IPS DF 4.7 (cell line): ENCODE measurements around the gene MN1.

ENCODE experiments used
- DNase-seq: peaks from one replicate; pipeline ENCODE4 v3.0.0-alpha.2; 2013; ENCODE audit warnings: low spot score; ENCODE audit errors: extremely low read depth

MN1 gene

GRCh38 chr22:27827604-27828587 is 26.3 kb upstream of the MN1 start:
- no peak for DNase-seq

DNA sequence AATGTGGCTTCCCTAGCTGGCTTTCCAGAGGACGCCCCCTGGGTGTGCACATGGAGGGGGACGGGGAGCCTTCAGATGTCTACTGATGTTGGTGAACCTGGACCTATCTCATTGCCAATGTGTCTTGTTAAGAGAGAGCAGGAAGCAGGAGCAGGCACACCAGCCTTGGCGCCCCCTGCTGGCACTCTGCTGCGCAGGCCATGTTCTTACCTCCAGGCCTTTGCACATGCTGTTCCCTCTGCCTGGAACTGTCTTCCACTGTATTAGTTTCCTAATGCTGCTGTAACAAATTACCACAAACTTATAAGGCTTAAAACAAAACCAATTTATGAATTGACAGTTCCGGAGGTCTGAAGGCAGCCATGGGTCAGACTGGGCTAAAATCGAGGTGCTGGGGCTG is 23.6 kb upstream of the MN1 start:
- no peak for DNase-seq

GRCh38 chr22:27823221-27823620 is 21.7 kb upstream of the MN1 start:
- no peak for DNase-seq

GRCh38 chr22:27820896-27821866 is 19.6 kb upstream of the MN1 start:
- DNase-seq = no peak

DNA sequence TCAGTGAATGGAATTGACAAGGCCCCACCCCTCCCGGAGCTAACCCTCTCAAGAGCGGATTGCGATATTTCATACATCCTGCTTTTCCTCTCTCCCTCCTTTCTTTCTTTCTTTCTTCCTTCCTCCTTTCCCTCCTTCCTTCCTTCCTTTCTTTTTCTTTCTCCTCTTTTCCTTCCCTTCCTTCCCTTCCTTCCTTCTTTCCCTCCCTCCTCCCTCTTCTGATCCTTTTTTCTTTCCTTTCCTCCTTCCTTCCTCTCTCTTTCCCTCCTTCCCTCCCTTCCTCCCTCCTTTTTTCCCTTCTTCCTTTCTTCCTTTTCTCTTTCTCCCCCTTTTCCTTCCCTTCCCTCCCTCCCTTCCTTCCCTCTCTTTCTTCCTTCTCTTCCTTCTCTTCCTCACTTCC is 15.0 kb upstream of the MN1 start:
- DNase-seq = no peak

- no peak for DNase-seq
Measured at GRCh38 chr22:27815826-27816530, 14.4 kb upstream of the MN1 start.

DNA sequence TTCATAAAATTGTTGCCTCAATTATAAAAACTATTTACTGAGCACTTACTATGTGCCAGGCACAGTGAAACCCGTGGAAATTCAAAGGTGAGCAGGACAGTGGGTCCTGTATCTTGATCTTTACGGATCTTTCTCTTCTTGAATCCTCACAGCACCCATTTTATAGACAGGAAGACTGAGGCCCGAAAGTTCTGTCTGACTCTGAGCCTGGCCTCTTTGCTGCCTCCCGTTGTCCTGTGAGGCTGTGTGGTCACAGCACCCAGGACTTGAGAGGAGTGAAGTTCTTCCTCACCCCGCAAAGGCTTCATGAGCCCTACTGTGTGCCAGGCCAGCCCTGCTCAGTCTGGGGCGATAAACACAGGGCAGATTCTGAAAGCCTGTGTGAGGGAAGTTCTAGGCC is 13.4 kb upstream of the MN1 start:
- DNase-seq = no peak

DNA sequence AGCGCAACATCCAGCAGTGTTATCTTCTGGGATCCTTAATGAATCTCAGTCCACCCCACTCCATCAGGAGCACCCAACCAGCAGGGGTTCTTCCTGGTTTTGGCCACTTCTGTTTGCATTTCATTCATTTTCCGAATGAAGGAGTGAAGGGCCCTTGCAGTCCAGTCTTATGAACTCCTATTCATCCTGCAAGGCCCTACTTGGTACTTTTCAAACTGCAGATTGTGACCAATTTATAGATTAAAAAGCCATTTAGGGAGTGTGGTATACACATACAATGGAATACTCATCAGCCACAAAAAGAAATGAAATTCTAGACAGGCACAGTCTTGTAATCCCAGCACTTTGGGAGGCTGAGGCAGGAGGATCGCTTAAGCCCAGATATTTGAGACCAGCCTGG is 10.2 kb upstream of the MN1 start:
- DNase-seq = no peak

GRCh38 chr22:27810609-27811151 is 9.1 kb upstream of the MN1 start:
- no peak for DNase-seq

DNA sequence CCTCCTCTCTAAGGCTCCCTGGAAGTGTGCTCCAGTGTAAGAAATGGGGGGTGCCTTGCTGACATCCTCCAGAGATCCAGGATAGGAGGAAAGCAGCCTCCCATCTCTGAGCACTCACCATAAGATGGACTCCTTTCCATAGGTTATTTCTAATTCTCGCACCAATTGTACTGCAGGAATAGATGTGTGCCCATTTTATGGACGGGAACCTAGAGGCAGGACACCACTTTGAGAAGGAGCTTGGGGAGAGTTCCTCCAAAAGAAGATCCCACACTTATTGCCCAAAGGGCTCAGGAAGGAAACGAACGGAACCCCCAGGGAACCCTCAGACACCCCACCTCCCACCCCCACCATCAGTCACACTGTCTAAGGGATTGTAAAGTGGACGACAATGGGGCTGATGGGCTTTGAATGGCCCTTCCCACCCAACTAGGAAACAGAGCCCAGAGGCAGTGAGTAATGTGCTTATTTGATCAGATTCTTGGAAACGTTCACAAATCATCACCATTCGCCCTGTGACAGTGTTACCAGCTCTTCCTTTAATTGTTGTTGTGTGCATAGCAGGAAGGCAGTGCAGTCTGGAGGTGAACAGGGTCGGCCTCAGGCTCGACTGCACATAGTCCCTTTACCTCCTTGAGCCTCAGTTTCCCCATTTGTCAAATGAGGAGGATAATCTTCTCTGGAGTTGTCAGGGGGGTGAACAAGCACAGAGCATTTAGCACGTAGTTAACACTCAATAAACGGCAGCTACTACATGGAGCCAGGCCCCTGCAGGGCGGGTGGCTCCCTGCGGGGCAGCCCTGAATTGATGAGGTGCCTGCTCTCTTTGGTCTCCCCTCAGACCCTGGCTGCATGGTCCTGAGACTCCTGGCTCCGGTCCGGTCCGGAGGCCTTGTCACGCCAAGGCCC is 8.4 kb upstream of the MN1 start:
- no peak for DNase-seq

- DNase-seq = no peak
Measured at GRCh38 chr22:27809226-27809603, 7.7 kb upstream of the MN1 start.

- no peak for DNase-seq
Measured at GRCh38 chr22:27808451-27809225, 7.1 kb upstream of the MN1 start.

DNA sequence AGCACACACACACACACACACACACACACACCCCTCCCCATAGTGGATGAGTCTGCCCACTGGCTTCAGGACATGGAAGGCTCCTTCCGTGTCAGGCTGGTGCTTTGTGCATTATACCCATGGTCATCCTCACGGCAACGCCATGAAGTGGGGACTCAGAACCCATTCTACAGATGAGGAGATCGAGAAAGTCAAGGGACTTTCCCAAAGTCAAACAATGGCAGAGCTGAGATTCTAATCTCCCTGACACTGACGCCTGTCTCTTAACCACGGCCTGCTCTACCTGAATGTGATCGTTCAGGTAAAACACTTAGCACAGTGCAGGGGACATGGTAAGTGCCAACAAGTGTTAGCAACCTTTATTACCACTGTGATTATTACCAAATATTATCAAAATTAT is 4.3 kb upstream of the MN1 start:
- no peak for DNase-seq

DNA sequence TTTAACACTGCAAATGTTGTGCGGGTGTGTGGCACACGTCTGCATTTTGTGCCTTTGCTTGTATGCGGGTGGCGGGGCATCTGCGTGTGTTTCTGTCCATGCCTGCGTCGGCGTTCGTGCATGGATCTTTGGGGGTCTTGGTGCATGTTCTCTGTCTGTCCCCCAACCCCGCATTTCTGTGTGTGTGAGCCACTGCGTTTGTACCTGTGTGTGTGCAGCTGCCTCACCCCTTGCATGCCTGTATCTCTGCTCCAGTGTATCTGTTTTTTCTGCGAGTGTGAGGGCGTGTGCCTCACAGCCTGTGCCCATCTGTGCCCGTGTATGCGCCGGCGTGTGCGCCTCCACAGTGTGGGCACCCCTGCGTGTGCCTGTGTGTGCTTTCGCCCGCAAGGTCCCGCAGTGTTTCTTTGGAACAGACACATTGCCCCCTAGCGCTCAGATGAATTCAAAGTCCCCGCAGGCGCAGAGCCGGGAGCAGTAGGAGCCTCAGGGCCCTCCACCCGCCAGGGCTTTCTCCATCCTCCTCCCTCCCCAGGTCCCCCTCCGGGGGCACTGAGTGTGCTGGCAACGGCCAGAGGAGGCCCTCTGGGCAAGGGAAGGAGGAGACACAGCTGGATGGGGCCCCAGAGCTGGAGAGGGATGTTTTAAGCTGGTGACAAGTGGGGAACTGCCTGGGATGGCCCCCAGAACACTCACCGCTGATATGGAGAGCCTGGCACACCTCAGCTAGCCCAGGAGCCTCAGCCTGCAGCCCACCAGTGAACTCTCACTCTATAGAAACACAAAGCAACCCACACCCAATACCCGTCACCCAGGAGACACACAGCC is 3.1 kb upstream of the MN1 start:
- DNase-seq = no peak

DNA sequence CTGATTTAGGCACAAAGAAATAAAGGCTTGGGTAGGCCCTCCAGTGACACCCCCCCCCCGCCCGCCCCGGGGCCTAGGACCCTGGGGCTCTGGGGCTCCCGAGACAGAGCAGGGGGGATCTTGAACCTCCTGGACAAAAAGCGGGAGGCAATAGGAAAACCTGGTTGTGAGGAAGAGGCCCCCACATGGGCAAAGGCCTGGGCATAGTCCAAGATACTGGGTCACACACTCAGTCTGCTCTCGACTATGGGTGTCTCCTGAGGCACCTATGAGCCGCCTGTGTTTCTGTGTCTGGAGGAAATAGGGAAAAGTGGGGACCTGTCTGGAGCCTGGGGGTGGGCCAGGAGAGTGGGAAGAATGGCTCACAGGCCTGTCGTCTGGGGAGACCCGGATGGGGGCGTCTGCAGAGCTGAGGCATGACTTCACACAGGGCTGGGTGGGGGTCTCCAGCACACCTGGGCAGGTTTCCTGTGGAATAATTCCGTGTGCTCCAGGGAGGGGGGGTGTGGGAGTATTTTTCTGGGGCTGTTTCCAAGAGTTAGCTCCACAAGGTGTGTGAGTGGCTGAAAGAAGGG is 2.4 kb upstream of the MN1 start:
- no peak for DNase-seq

- DNase-seq = no peak
Measured at GRCh38 chr22:27802346-27803073, 954 bp upstream of the MN1 start.

- DNase-seq = no peak
Measured at GRCh38 chr22:27801202-27801615, 347 bp downstream of the MN1 start.
